OCI-LY1 (cell line): Measurements from ENCODE around the gene ZNF687.

ENCODE experiments used
- H2AFZ ChIP-seq: fragments of 200-600 bp; sonication (generic), shearing (Covaris generic); 2 replicates; pipeline ENCODE4 v1.6.0; 2014; ENCODE audit warnings: antibody characterized with exemption, mild to moderate bottlenecking, low read length
- H3F3A ChIP-seq: fragments of 200-600 bp; sonication (generic), shearing (Covaris generic); 2 replicates; pipeline ENCODE4 v1.6.0; 2014; ENCODE audit warnings: mild to moderate bottlenecking, antibody characterized with exemption, low read length, moderate library complexity; ENCODE audit not compliant: insufficient read depth
- H3K27ac ChIP-seq: fragments of 200-600 bp; sonication (generic); 2 replicates; pipeline ENCODE4 v1.5.1; 2014; ENCODE audit warnings: low read length, mixed run types, mild to moderate bottlenecking, low read depth; ENCODE audit not compliant: poor library complexity, severe bottlenecking
- H3K27me3 ChIP-seq: fragments of 200-600 bp; sonication (generic); 2 replicates; pipeline ENCODE4 v1.6.0; 2014; ENCODE audit warnings: antibody characterized with exemption, mild to moderate bottlenecking, low read length, moderate library complexity; ENCODE audit not compliant: insufficient read depth
- H3K36me3 ChIP-seq: fragments of 200-600 bp; sonication (generic); 2 replicates; pipeline ENCODE4 v1.6.1; 2014; ENCODE audit warnings: mild to moderate bottlenecking, antibody characterized with exemption, low read length, moderate library complexity, mixed read lengths; ENCODE audit not compliant: insufficient read depth
- H3K4me1 ChIP-seq: fragments of 200-600 bp; sonication (generic); 2 replicates; pipeline ENCODE4 v1.5.1; 2014; ENCODE audit warnings: mild to moderate bottlenecking, low read length, moderate library complexity; ENCODE audit not compliant: insufficient read depth, severe bottlenecking
- H3K4me2 ChIP-seq: fragments of 200-600 bp; sonication (generic), shearing (Covaris generic); 2 replicates; pipeline ENCODE4 v1.6.1; 2014; ENCODE audit warnings: low read length
- H3K4me3 ChIP-seq: fragments of 200-600 bp; sonication (generic); 2 replicates; pipeline ENCODE4 v1.5.1; 2014; ENCODE audit warnings: low read length, low read depth, mild to moderate bottlenecking, mixed read lengths; ENCODE audit not compliant: poor library complexity, severe bottlenecking
- H3K79me2 ChIP-seq: fragments of 200-600 bp; shearing (Covaris generic); 2 replicates; pipeline ENCODE4 v1.6.1; 2016; ENCODE audit warnings: mixed run types, low read length, mixed read lengths; ENCODE audit not compliant: insufficient read depth
- H3K9ac ChIP-seq: fragments of 200-600 bp; sonication (generic), shearing (Covaris generic); 2 replicates; pipeline ENCODE4 v1.6.1; 2014; ENCODE audit warnings: mild to moderate bottlenecking, low read length, mixed read lengths
- H3K9me2 ChIP-seq: fragments of 200-600 bp; sonication (generic), shearing (Covaris generic); 2 replicates; pipeline ENCODE4 v1.6.1; 2014; ENCODE audit warnings: low read depth, mild to moderate bottlenecking, low read length, mixed read lengths
- H3K9me3 ChIP-seq: fragments of 200-600 bp; shearing (Covaris generic); 2 replicates; pipeline ENCODE4 v1.6.1; 2014; ENCODE audit warnings: low read length, mixed read lengths
- H4K20me1 ChIP-seq: fragments of 200-600 bp; sonication (generic), shearing (Covaris generic); 2 replicates; pipeline ENCODE4 v1.6.0; 2016; ENCODE audit warnings: mild to moderate bottlenecking, low read length; ENCODE audit not compliant: insufficient read depth
- CTCF ChIP-seq: fragments of 200-600 bp; sonication (generic), shearing (Covaris generic); IDR thresholded peaks from 2 replicates; pipeline ENCODE4 v1.5.1; 2017; ENCODE audit warnings: mild to moderate bottlenecking, antibody characterized with exemption, low read length, moderate library complexity, mixed read lengths
- EZH2 ChIP-seq: fragments of 200-600 bp; sonication (generic), shearing (Covaris generic); IDR thresholded peaks from 2 replicates; pipeline ENCODE4 v1.8.0; 2017; ENCODE audit warnings: borderline replicate concordance, mixed run types, mild to moderate bottlenecking, antibody characterized with exemption, low read length, moderate library complexity, mixed read lengths

The ZNF687 gene

GRCh38 chr1:151294742-151295462 lies 12.8 kb downstream of the ZNF687 start:
- Histone ChIP-seq H3K9me2 (no peaks in the 10 kb centered on the region), H3K4me3 (no peak overlapping the region), H2AFZ (no peak overlapping the region), H3K27me3 (no peaks in the 10 kb centered on the region), H3K36me3 (peaks cover 86% of the 10 kb centered on the region), H4K20me1 (no peaks in the 10 kb centered on the region), H3K79me2 (no peaks in the 10 kb centered on the region), H3K9ac (no peak overlapping the region), H3K9me3 (no peaks in the 10 kb centered on the region), H3K4me2 (no peak overlapping the region), H3K27ac (no peak overlapping the region), H3F3A (no peaks in the 10 kb centered on the region; the same call in 1 of the 2 replicates), H3K4me1 (no peaks in the 10 kb centered on the region)
- TF ChIP-seq CTCF, result no peak
- TF ChIP-seq EZH2, result no peak

GRCh38 chr1:151309811-151310323 lies 27.8 kb downstream of the ZNF687 start:
- Histone ChIP-seq H3K4me1 (no peaks in the 10 kb centered on the region), H3K9me3 (no peaks in the 10 kb centered on the region), H3K9me2 (no peaks in the 10 kb centered on the region), H2AFZ (no peak overlapping the region), H3K79me2 (no peaks in the 10 kb centered on the region), H3K4me3 (no peak overlapping the region), H3K9ac (no peak overlapping the region), H4K20me1 (no peaks in the 10 kb centered on the region), H3K27me3 (no peaks in the 10 kb centered on the region), H3K36me3 (peaks cover 89% of the 10 kb centered on the region), H3K27ac (no peak overlapping the region), H3F3A (no peaks in the 10 kb centered on the region), H3K4me2 (no peak overlapping the region)
- TF ChIP-seq CTCF, result no peak
- TF ChIP-seq EZH2, result no peak

GRCh38 chr1:151311011-151311410 lies 28.9 kb downstream of the ZNF687 start:
- H3K79me2 ChIP-seq, result no peaks in the 10 kb centered on the region
- H4K20me1 ChIP-seq, result no peaks in the 10 kb centered on the region
- H3K27ac ChIP-seq, result no peak overlapping the region

More at GRCh38 chr1:151311011-151311410, 28.9 kb downstream of the ZNF687 start:
- no peaks in the 10 kb centered on the region for H3K27me3 ChIP-seq
- no peak overlapping the region for H3K4me2 ChIP-seq
- no peak overlapping the region for H2AFZ ChIP-seq
- H3K9me3 ChIP-seq, result no peaks in the 10 kb centered on the region
- no peak overlapping the region for H3K4me3 ChIP-seq
- no peak overlapping the region for H3K9ac ChIP-seq
- no peak for TF ChIP-seq CTCF
- no peak for TF ChIP-seq EZH2
- H3F3A ChIP-seq, result no peaks in the 10 kb centered on the region
- peaks cover 88% of the 10 kb centered on the region for H3K36me3 ChIP-seq
- no peaks in the 10 kb centered on the region for H3K9me2 ChIP-seq
- no peaks in the 10 kb centered on the region for H3K4me1 ChIP-seq
